Suprapubic skin (tissue), 4 donors: ENCODE data around the gene CADM1.

Experiments
- CTCF ChIP-seq, 2 donors: fragments of 200-600 bp in 1 of 2; fragments of 450-650 bp in 1 of 2; sonication (generic) in 1 of 2; IDR thresholded peaks; one replicate each; pipeline ENCODE4 v1.5.1; 2016 to 2019; ENCODE audit warnings: antibody characterized with exemption in 2 of 2, mild to moderate bottlenecking in 1 of 2, moderate library complexity in 1 of 2
- EP300 ChIP-seq: sonication (generic); formaldehyde crosslinking; IDR thresholded peaks from one replicate; pipeline ENCODE4 v1.6.1; 2017; ENCODE audit warnings: antibody characterized with exemption
- POLR2A ChIP-seq, 2 donors: fragments of 450-650 bp; IDR thresholded peaks; one replicate each; pipeline ENCODE4 v1.6.1; 2017; ENCODE audit warnings: antibody characterized with exemption in 2 of 2, mild to moderate bottlenecking in 2 of 2, moderate library complexity in 2 of 2
- POLR2AphosphoS5 ChIP-seq, 3 donors: sonication (generic); formaldehyde crosslinking; IDR thresholded peaks; one replicate each; pipeline ENCODE4 v1.6.1; 2017; ENCODE audit warnings: antibody characterized with exemption in 3 of 3

DNA sequence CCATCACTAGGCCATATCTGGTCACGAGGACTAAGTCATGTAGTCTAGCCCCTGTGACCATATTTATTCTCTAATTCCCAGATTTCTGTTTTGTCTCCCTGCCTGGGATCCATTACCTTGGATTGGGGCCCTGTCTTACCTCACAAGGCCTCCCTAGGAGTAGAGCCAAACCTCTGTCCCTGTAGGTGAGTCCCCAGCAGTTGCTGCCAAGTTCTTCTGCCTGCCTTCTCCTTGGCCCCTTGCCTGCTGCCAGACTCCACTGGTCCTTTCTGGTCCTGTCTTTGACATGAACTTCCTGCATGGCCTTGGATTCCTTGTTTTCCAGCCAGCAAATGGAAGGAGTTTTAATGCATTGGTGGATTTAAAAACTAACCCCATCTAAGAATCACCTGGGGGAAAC is 35.6 kb upstream of the CADM1 start:
- TF ChIP-seq POLR2AphosphoS5 (IDR thresholded peaks at IDR 0.05): no peak
- no peak for TF ChIP-seq EP300
- no peak for TF ChIP-seq CTCF (IDR thresholded peaks at IDR 0.05)
- no peak for TF ChIP-seq POLR2A (IDR thresholded peaks at IDR 0.05)
